HCEC 1CT (cell line): ENCODE results near the gene LGALS9.
"Not testable (repeated sequence)": the region's sequence is repeated elsewhere in the genome, so short reads cannot be mapped to it uniquely, and the experiment has no call there.

Experiments
- DNase-seq: peaks from one replicate; pipeline ENCODE4 v3.0.0-alpha.2; 2017

Gene LGALS9

GRCh38 chr17:27655525-27656111 is 24.6 kb downstream of the LGALS9 start:
- DNase-seq = not testable (repeated sequence)

- DNase-seq = not testable (repeated sequence)
These were observed 25.6 kb downstream of the LGALS9 start for GRCh38 chr17:27656620-27657019.

GRCh38 chr17:27657620-27658019 is 26.6 kb downstream of the LGALS9 start:
- DNase-seq = no peak

GRCh38 chr17:27659683-27660082 is 28.7 kb downstream of the LGALS9 start:
- no peak for DNase-seq

DNA sequence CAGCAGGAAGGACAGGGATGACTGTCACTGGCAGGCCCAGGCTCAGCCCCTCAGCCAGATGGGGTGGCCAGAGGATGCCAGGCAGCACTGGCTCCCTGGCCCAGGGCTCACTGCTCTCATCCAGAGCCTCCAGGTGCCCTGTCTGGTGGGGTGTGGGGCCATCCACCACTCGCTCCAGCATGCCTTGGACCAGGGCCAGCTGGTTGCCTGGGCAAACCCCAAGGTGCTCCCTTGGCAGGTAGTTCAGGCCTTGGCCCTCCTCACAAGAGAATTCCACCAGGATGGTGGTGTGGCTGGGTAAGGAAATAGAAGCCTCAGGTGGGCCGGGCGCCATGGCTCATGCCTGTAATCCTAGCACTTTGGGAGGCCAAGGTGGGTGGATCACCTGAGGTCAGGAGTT is 29.4 kb downstream of the LGALS9 start:
- no peak for DNase-seq

DNA sequence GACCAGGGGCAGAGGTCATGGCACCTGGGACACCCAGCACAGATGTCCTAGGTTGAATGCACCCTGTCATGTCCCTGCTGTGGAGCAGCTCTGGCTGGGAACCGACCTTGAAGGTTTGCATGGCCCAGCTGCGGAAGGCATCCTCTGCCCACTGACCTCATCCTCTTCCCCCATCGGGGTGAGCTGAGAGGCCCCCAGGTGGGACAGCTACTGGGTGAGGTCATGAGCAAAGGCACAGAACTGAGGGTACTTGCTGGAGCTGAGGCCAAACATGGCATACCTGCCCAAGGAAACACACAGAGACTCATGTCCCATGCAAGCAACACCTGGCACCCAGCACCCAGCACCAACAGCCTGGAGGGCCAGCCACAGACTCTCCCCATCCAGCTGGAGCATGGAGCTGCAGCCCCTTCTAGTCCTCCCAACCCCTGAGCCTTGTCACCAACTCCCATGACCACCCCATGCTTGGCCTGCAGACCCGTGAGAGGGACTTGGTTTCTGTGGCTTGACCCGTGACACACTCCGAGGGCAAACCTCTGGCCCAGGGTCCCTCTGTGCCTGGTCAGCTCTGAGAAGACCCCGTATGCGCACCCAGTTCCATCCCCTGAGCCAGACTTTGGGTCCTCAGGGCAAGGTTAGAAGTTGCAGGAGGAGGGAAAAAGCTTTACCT is 33.1 kb downstream of the LGALS9 start:
- no peak for DNase-seq

DNA sequence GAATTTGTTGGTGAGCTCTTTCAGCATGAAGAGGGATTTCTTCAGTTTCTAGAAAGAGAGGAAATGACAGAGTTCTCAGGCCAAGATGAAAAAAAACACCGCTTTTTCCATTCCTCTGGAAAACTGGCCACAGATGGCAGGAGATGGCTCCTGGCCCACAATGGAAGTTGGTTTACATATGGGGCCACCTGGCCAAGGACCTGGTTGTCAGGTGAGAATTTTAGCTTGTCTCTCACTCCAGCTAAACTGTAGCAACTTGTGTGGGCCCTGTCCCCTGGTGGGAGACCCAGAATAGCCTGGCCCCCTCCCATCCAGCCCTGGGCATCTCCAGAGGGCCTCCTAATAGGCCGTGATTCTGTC is 33.6 kb downstream of the LGALS9 start:
- no peak for DNase-seq

GRCh38 chr17:27665549-27665948 is 34.6 kb downstream of the LGALS9 start:
- DNase-seq = no peak

DNA sequence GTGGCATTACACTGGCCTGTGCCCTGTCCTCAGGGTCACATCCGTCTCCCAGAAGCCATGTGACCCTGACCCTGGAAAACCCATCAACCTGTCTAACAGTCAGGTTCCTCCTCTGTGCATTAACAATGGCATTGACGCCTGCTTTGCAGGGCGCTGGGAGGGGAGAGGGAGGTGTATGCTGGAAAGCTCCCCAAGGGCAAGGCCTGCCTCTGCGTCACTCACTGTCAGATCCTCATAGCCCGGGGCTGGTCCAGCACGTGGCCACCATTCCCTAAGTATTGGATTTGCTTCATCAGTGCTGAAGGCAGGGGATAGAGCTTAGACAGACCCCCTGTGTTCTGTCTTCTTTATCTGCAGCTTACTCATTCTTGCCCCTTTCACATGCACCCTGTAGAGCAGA is 35.3 kb downstream of the LGALS9 start:
- not testable (repeated sequence) for DNase-seq

DNA sequence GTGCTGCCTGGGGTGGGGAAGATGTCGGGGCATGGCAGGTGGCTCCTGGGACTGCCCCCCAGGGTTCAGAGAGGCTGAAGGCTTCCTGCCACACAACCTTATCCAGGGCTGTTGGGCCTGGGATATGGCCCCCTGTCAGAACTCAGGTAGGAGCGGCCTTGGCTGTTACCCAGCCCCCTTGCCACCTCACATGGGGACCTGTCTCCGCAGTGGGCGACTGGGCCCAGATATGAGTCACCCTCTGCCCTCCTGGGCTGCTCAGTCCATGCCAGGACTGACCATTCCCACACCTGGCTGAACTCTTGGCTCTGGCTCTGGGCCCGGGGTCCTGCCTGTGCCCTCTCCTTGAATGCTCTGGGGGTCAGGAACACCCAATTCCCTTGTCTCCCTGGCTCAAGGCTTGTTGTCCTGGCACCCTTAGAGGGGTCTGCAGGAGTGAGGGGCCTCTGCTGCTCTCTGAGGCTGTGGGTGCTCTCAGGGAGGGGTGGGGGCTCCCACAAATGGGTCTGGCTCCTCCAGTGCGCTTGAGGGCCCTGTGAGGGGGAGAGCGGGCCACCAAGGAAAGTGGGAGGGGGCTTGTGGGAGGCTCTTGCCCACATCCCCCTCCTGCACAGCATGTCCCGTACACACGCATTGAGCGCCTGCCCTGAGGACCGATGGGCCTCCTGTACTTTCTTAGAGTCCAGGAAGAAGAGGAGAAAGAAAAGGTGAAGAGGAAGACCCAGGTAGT is 36.0 kb downstream of the LGALS9 start:
- no peak for DNase-seq

DNA sequence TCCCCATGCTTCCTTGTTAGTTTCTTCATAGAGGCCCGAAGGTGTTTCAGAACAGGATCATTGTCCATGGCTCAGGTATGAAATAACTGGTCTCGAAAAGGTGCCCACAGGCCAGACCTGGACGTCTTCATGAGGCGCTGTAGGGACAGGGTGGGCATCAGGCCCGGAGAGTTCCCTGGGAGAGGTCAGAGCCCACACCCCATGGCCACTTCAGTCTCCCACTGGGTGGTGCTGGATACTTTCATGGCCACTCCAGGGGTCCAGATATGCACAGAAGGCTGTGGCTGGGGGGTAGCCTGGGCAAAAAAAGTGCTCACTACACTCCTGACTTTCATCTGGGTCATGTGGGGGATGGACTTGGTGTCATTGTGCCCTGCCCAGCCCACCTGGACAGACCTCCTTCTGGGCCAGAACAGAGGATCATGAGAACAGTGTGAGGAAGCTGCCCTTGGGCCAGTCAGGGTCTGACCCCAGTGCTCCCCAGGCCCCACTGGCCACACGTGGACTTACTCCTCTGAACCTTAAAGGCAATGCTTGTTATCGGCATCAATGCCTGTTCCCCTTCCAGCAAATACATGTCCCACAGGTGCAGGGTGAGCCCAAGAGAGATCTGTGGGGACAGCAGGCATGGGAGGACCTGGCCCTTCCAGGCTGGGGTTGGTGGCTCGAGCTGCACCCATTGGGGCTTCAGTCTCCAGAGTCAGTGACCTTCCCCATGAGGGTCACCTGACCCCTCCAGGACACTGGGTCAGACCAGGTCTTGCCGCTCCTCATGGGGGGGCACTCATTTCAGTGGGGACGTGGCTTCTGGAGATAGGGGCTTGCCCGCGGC is 36.9 kb downstream of the LGALS9 start:
- DNase-seq = no peak

- DNase-seq = no peak
These were observed 37.5 kb downstream of the LGALS9 start for GRCh38 chr17:27668488-27668823.

- DNase-seq = no peak
These were observed 38.1 kb downstream of the LGALS9 start for GRCh38 chr17:27669136-27669535.

DNA sequence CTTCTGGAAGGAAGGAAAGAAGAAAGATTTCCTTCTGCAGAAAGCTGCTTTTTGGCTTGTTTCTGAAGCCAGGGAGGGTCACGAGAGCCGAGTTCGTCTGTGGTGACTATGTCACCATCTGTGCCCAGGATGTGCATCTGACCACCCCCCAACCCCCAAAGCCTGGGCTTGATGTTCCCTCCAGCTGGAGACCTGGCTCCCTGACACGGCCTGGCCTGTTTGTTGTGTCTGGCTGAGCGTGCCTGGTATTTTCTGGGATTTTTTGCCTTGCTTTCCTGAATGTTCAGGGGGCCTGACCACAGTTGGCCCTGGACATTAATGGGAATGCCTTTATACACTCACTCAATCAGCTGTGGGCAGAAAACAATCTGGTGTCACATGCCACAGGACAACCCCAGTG is 38.9 kb downstream of the LGALS9 start:
- no peak for DNase-seq

GRCh38 chr17:27670791-27671590 is 40.0 kb downstream of the LGALS9 start:
- DNase-seq = no peak

- no peak for DNase-seq
These were observed 40.6 kb downstream of the LGALS9 start for GRCh38 chr17:27671591-27671910.

GRCh38 chr17:27671977-27672480 is 41.0 kb downstream of the LGALS9 start:
- not testable (repeated sequence) for DNase-seq

- no peak for DNase-seq
These were observed 43.3 kb downstream of the LGALS9 start for GRCh38 chr17:27674335-27674734.

DNA sequence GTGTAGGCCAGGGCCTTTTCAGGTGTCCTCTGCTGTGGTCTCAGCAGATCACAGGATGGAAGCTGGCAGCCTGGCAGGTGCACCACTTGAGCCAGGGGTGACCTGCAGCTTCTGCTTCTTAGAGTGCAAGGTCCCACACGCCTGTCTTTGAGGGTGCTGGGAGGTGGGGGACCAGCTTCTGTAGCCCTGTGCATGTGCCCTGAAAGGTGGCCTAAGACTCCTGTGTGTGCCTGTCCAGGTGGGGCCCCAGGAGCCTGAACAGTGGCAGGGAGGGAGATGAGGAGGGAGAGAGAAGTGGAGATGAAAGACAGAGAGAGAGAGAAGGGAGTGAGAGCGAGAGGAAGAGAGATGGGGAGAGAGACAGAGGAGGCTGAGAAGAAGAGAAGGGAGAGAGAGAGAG is 46.2 kb downstream of the LGALS9 start:
- DNase-seq = no peak

GRCh38 chr17:27686322-27686721 is 55.3 kb downstream of the LGALS9 start:
- not testable (repeated sequence) for DNase-seq

- DNase-seq = no peak
These were observed 59.9 kb downstream of the LGALS9 start for GRCh38 chr17:27690882-27691281.

DNA sequence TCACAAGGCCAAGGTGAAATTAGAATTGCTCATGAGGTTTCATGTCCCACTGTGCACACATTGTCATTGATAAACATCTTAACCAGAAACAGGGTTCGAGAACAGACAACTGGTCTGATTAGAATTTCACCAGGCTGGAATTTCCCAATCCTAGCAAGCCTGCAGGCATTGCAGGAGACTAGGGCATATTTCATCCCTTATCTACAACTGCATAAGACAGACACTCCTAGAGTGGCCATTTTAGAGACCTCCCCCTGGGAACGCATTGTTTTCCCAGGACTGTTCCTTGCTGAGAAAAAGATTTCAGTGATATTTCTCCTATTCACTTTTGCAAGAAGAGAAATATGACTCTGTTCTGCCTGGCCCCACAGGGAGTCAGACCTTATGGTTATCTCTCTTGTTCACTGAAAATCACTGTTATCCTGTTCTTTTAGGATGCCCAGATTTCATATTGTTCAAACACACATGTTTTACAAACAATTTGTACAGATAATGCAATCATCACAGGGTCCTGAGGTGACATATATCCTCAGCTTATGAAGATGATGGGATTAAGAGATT is 64.3 kb downstream of the LGALS9 start:
- not testable (repeated sequence) for DNase-seq
